HAP-1 (cell line): ENCODE results near the gene PIWIL1.

ENCODE experiments used
- DNase-seq, 2 experiments: peaks; one replicate each; pipeline ENCODE4 v3.0.0-alpha.2; 2016 to 2020; ENCODE audit warnings: low spot score in 2 of 2
- H3K27me3 ChIP-seq: fragments of 250-450 bp; sonication (Bioruptor Pico); 2 replicates; pipeline ENCODE4 v1.5.1; 2020; ENCODE audit warnings: low read depth, mild to moderate bottlenecking, moderate library complexity
- H3K36me3 ChIP-seq: fragments of 250-450 bp; sonication (Bioruptor Pico); replicated peaks from 2 replicates; pipeline ENCODE4 v1.5.1; 2020; ENCODE audit warnings: mild to moderate bottlenecking
- H3K4me1 ChIP-seq: fragments of 250-450 bp; sonication (Bioruptor Pico); 2 replicates; pipeline ENCODE4 v1.5.1; 2020; ENCODE audit warnings: mild to moderate bottlenecking
- H3K4me3 ChIP-seq: fragments of 250-450 bp; sonication (Bioruptor Pico); 2 replicates; pipeline ENCODE4 v1.5.1; 2020; ENCODE audit warnings: mild to moderate bottlenecking, moderate library complexity
- H3K9me3 ChIP-seq: fragments of 250-450 bp; sonication (Bioruptor Pico); 2 replicates; pipeline ENCODE4 v1.5.1; 2020; ENCODE audit warnings: mild to moderate bottlenecking, moderate library complexity
- in situ Hi-C: fragments of 300-500 bp; cut with MboI; formaldehyde crosslinking; loops from 3 replicates; pipeline ENCODE4 v1.14.3; 2020; ENCODE audit warnings: low sequenced_read_pairs, inconsistent platforms, mixed read lengths

Gene PIWIL1

DNA sequence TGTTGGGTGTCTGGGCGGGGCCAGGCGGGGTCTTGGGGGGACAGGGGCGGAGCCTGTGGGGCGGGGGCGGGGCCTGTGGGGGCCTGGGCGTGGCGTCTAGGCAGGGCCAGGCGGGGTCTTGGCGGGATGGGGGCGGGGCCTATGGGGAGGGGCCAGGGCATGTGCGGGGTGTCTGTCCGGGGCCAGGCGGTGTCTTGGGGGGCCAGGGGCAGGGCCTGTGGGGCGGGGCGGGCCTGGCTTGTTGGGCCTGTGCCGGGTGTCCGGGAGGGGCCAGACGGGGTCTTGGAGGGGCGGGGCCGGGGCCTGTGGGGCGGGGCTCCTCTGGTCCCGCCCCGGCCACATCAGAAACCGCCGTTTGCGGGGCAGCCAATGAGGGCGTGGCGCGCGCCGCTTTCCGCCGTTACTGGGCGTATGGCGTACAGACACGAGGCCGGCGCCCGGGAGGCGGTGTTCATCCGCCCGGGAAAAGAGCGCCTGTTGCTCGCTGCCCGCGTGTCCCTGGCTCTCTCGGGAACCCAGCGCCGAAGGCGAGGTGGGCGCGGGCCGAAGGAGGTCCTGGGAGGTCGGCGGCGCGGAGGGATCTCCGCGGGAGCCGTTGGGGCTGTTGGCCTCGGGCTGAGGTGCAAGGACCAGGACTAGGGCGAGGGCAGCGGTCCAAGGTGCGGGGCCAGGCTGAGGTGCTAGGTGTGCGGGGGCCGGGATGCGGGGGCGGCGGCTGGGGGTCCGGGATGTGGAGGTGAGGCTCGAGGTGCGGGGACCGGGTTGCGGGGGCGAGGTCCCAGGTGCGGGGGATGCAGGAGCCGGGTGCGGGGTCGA, at the start of gene PIWIL1:
PIWIL1 (plus strand) TSS at position 400 of the 816 bp plus-strand sequence. CDS start 4,705 bp downstream, outside the sequence.
- DNase-seq = no peak
- H3K9me3 ChIP-seq = no peaks in the 10 kb centered on the region

DNA sequence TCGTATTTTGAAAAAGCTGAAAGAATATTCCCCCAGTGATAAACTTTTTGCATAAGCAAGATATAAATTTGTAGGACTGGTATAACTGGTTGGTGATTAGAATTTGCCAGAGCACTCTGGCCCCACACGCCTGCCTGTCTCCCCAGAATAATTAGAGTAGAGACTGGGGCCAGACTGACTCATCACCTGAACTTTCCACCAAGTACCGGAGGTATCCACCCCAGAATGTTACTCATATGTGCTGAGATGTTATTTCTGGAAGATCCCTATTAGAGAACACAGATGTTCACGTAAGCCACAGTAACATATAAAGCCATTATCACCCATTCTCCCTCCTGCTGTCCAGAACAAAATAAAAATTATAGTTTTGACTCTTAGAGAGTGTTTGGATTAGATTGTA, 49.5 kb upstream of the PIWIL1 start:
- DNase-seq = no peak
- in situ Hi-C loops = no loop called here
- Histone ChIP-seq H3K4me1 (no peaks in the 10 kb centered on the region), H3K9me3 (no peaks in the 10 kb centered on the region), H3K36me3 (no peaks in the 10 kb centered on the region), H3K4me3 (no peak overlapping the region), H3K27me3 (no peaks in the 10 kb centered on the region)

More for the DNA sequence above, at the start of gene PIWIL1:
- H3K36me3 ChIP-seq = no peaks in the 10 kb centered on the region
- no peak within 1 kb of the TSS for H3K4me3 ChIP-seq
- in situ Hi-C loops = loop anchor here (5.0 kb wide), 1 partner anchor 285 kb away; no protein-coding TSS in a partner anchor
- H3K4me1 ChIP-seq = no peaks in the 10 kb centered on the region
- no peaks in the 10 kb centered on the region for H3K27me3 ChIP-seq

DNA sequence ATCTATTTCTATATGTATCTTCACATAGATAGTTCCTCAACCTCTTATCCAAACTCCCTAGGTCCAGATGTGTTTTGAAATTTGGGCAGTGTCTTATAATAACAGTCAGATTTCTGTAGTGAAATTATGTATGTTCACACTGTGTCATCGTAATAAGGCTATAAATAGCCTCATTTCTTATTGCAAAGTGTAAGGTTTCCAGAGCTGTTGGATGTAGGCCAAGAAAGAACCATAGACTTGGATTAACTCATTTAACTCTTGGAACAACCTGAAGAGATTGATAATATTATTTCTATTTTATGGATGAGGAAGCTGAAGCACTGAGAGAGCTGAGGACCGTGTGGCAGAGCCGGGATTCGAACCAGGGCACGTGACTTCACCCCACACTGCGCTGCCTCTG, 49.0 kb upstream of the PIWIL1 start:
- no peaks in the 10 kb centered on the region for H3K9me3 ChIP-seq
- H3K4me1 ChIP-seq = no peaks in the 10 kb centered on the region
- in situ Hi-C loops = no loop called here
- no peaks in the 10 kb centered on the region for H3K27me3 ChIP-seq
- no peaks in the 10 kb centered on the region for H3K36me3 ChIP-seq
- no peak for DNase-seq
- H3K4me3 ChIP-seq = no peak overlapping the region

DNA sequence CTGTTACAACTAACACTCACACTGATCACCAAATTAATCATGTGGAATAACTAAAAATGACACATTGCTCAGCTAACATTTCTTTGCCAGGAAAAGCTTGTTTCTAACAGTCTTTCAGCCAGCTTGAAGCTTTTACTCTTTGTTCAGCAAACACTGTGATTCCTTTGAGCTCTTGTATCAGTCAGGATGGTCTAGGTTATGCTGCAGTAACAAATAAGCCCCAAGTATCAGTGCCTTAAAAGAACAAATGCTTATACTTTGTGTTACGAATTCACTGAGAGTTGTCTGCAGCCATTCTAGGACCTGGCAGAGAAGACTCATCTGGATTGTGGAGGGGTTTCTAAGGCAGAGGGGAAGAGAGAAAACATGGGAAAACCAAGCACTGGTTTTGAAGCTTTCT, 47.6 kb upstream of the PIWIL1 start:
- no peaks in the 10 kb centered on the region for H3K9me3 ChIP-seq
- in situ Hi-C loops = no loop called here
- H3K27me3 ChIP-seq = no peaks in the 10 kb centered on the region
- H3K4me1 ChIP-seq = no peaks in the 10 kb centered on the region
- no peak overlapping the region for H3K4me3 ChIP-seq
- no peaks in the 10 kb centered on the region for H3K36me3 ChIP-seq
- no peak for DNase-seq

DNA sequence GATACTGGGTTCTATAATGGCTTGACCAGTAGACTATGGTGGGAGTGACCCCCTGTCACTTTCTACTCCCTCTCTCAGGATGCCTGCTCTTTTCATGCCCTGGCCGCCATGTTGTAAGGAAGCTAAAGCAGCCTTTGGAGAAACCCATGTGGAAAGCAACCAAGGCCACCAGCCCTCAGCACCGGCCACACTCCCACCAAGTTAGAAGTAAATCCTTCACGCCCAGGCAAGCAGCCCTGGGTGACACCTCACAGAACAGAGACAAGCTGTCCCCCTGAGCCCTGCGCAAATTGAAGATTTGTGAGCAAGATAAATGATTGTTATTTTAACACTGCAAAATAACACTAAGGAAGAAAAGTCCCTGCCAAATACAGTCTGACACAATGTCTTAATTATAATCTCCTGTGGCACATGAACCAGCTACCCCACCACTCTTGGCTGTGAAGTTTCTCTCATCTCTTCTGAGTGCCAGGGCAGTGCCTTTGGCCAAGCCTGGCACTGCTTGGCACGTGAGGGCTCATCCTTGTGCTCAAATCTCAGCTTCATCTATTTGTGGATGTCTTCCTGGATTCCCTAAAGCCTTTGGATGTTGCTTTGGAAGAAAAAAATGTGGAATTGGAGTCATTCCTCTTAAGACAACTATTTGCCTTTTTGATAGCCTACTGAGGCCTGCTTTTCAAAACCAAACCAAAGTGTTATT, 39.2 kb upstream of the PIWIL1 start:
- H3K27me3 ChIP-seq = no peaks in the 10 kb centered on the region
- no peaks in the 10 kb centered on the region for H3K4me1 ChIP-seq
- no peaks in the 10 kb centered on the region for H3K9me3 ChIP-seq
- DNase-seq = no peak
- H3K36me3 ChIP-seq = no peaks in the 10 kb centered on the region
- H3K4me3 ChIP-seq = no peak overlapping the region
- in situ Hi-C loops = no loop called here

DNA sequence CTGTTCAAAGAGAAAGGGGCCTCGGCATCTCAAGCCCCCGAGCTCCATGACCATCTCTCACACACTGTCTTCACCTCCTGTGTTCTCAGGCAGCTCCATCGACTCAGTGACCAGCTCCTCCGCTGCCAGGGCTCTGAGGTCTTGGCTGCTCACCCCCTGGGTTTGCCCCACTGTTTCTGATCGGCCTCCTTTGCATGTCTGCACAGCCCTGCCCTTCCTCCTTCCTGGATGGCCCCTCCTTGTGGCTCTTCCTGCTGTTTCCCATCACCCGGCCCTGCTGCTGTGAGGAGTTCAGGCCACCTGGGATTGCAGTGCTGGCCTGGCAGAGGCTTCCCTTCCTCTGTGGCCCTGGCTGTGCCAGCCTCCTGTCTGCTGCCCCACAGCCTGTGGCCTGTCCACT, 38.1 kb upstream of the PIWIL1 start:
- Histone ChIP-seq H3K4me1 (no peaks in the 10 kb centered on the region), H3K36me3 (no peaks in the 10 kb centered on the region), H3K4me3 (no peak overlapping the region), H3K9me3 (no peaks in the 10 kb centered on the region), H3K27me3 (no peaks in the 10 kb centered on the region)
- no peak for DNase-seq
- in situ Hi-C loops = no loop called here

DNA sequence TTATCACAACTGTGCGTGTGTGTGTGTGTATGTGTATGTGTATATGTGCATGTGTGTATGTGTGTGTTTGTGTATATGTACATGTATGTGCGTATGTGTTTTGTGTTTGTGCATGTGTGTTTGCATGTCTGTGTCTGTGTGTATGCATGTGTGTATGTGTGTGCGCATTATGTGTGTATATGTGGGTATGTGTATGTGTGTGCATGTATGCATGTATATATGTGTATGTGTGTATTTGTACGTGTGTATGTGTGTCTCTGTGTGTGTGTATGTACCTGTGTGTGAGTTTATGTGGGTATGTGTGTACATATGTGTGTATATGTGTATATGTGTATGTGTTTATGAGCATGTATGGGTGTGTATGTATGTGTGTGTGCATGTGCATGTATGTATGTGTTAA, 37.6 kb upstream of the PIWIL1 start:
- Histone ChIP-seq H3K27me3 (no peaks in the 10 kb centered on the region), H3K4me3 (no peak overlapping the region), H3K9me3 (no peaks in the 10 kb centered on the region), H3K36me3 (no peaks in the 10 kb centered on the region), H3K4me1 (no peaks in the 10 kb centered on the region)
- in situ Hi-C loops = no loop called here
- DNase-seq = no peak

DNA sequence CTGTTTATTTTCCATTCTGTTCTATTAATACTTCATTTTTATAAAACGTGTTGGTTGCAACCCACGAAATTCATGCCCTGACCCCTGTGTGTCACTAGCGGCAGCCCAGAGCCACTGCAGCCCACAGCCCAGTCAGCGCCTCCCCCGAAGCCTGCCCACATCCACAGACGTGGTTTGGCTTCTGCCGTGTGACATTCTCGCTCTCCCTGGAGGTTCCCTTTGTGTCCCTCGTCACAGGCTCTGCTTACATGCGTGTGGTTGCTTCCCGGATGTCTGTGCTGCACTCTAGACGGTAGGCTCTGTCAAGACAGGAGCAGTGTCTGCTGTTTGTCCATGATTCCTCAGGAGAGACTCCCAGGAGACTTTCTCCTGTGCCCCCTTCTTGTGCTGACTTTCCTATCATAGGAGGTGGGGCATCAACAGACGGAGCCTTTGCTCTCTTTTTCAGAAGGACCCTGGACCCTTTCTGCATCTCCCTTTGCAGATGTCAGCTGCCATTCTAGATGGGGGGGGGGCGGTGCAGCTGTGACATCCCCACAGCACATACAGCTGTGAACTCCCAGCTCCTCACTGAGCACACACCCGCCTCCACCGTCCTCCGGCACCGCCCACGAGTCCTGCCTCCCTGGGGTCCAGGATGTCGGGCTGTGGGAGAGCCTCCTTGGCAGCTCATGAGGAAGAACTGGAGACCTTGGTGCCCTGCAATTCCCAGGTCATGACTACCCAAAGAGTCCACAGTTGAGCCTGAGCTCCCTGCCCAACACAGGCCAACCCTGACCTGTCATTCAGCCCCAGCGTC, 36.8 kb upstream of the PIWIL1 start:
- no peaks in the 10 kb centered on the region for H3K9me3 ChIP-seq
- H3K27me3 ChIP-seq = no peaks in the 10 kb centered on the region
- no peaks in the 10 kb centered on the region for H3K4me1 ChIP-seq
- no peaks in the 10 kb centered on the region for H3K36me3 ChIP-seq
- no peak overlapping the region for H3K4me3 ChIP-seq
- DNase-seq = no peak
- in situ Hi-C loops = no loop called here

DNA sequence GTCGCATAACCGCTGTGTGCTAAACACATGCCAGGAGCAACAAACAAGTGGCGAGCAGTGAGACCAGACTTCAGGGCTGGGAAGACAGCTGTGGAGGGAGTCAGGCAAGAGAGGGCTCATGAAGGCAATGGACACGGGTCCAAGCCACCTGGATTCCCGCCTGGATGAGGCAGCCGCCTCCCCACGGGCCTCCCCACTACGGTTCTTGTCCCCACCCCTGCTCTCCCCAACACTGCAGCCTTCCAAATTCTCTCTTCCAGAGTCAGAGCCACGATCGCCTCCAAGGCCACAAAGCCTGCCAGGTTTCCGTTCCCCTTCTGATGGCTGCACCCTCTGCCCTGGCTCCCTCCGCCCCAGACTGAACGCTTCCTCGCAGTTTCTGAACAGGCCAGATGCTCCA, 36.1 kb upstream of the PIWIL1 start:
- no peaks in the 10 kb centered on the region for H3K27me3 ChIP-seq
- in situ Hi-C loops = no loop called here
- DNase-seq = no peak

DNA sequence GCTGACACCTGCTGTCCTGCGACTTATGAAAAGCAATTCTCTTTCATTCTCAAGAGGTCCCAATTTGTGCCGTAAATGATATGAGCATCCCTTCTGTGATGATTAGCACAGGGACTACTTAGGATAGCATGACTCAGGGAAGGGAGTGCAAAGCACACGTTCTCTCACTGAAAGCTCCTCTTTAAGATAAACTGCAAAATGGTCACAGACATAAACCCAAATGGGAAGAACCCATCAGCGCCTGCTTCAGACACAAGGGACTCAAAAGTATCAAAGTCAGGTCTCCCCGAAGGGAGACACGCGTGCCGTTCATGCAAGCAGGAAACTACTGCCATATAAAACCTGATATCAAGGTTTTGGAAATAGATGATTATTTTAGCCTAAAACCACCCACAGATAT, 33.9 kb upstream of the PIWIL1 start:
- in situ Hi-C loops = no loop called here
- Histone ChIP-seq H3K36me3 (no peaks in the 10 kb centered on the region), H3K4me1 (no peaks in the 10 kb centered on the region), H3K27me3 (no peaks in the 10 kb centered on the region), H3K9me3 (no peaks in the 10 kb centered on the region), H3K4me3 (no peak overlapping the region)
- no peak for DNase-seq

More for the DNA sequence above, 36.1 kb upstream of the PIWIL1 start:
- no peak overlapping the region for H3K4me3 ChIP-seq
- H3K4me1 ChIP-seq = no peaks in the 10 kb centered on the region
- H3K36me3 ChIP-seq = no peaks in the 10 kb centered on the region
- no peaks in the 10 kb centered on the region for H3K9me3 ChIP-seq

DNA sequence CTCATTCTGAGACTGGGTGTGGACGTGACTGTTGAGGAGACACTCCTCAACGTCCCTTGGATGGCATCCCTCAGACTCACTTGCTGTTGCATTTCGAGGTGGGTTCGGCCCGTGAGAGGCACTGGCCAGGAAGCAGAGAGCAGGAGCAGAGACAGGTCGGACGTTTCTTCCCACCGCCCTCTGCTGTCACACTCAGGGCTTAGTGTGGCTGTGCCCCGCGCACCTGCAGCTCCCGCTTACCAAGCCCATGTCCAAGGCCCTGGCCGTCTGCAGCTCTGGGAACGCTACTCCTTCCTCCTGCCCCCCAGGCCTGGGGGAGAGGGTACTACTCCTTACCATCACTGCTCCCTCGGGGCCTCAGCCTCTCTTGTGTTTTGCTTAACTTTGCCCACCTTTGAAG, 29.8 kb upstream of the PIWIL1 start:
- DNase-seq = no peak
- in situ Hi-C loops = no loop called here
- Histone ChIP-seq H3K36me3 (no peaks in the 10 kb centered on the region), H3K27me3 (no peaks in the 10 kb centered on the region), H3K9me3 (no peaks in the 10 kb centered on the region), H3K4me3 (no peak overlapping the region), H3K4me1 (no peaks in the 10 kb centered on the region)

DNA sequence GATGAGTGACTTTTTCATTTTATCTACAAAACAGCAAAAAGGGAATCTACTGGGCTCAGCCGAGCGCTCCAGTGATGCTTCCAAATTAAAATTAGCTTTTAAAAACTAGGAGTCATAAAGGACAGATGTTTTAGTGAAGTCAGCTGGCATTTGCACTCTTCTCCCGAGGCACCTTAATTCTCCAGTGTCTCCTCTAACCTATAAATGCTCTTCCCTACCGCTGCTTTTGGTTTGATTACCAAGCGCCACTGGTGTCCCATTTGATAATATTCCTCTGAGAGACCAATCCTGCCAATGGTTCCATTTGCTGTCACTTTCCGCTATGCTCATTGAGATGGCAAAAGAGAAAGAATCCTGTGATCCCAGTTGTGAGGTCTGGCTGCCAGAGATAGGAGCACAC, 29.3 kb upstream of the PIWIL1 start:
- H3K36me3 ChIP-seq = no peaks in the 10 kb centered on the region
- H3K4me1 ChIP-seq = no peaks in the 10 kb centered on the region
- in situ Hi-C loops = no loop called here
- H3K9me3 ChIP-seq = no peaks in the 10 kb centered on the region
- H3K4me3 ChIP-seq = no peak overlapping the region
- no peaks in the 10 kb centered on the region for H3K27me3 ChIP-seq
- DNase-seq = no peak

DNA sequence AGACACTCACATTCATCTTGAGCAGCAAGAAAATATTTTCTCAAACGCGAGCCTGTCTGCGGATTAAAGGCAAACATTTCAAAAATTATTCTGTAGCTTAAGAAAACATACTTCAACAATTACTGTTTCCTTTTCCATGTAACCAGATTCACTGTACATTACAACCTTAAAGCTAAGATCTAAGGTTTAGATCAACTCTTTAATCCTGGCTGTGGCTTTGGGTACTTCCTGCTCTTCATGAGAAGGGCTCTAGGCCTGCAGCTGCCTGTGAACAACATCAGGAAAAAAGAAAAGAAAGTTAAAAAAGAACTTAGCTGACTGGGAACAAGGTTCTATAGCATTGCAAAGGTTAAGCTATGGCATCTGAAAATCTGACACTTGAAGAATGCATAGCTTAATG, 21.4 kb upstream of the PIWIL1 start:
- H3K4me3 ChIP-seq = no peak overlapping the region
- in situ Hi-C loops = no loop called here
- no peaks in the 10 kb centered on the region for H3K27me3 ChIP-seq
- H3K4me1 ChIP-seq = no peaks in the 10 kb centered on the region
- no peaks in the 10 kb centered on the region for H3K9me3 ChIP-seq
- no peak for DNase-seq
- H3K36me3 ChIP-seq = no peaks in the 10 kb centered on the region

DNA sequence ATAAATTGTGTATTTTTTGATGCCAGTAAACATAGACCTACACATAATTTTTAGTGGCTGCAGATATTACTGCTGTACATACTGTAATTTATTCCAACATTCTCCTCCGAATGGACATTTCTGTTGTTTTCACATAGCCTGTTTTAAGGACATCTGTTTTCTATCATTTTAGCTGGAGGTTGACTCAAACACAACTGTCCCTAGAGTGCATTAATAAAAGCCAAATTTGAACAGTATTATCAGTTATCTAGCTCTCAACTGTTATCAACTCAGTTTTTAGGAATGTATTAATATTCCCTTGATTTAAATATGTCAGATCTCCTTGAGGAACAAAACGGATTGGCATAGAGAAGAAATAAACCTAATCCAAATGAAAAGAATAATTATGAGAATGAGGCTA, 17.2 kb upstream of the PIWIL1 start:
- no peak overlapping the region for H3K4me3 ChIP-seq
- H3K36me3 ChIP-seq = no peaks in the 10 kb centered on the region
- no peaks in the 10 kb centered on the region for H3K4me1 ChIP-seq
- DNase-seq = no peak
- in situ Hi-C loops = no loop called here
- H3K27me3 ChIP-seq = no peaks in the 10 kb centered on the region
- no peaks in the 10 kb centered on the region for H3K9me3 ChIP-seq
